Renal pelvis (tissue), 4 donors: ENCODE measurements around the gene DACH2. TPM values are rescaled to one million over a fixed set of nuclear protein-coding genes. Genes with fewer than 3 reads are reported as not detected.
A peak's percentile ranks its signal among the peaks of the same experiment; 100 is the strongest.

Source experiments
- DNase-seq: peaks from one replicate; pipeline ENCODE4 v3.0.0-alpha.2; 2013
- polyA plus RNA-seq, 3 donors: library from polyadenylated mRNA; unstranded; fragments of 120-200 nt; gene quantifications; one replicate each; pipeline ENCODE4 v1.2.1, GENCODE V29; 2013; ENCODE audit not compliant: insufficient read length in 3 of 3

DACH2 gene
- polyA plus RNA-seq, 3 donors = 20.2 to 24.1 (median 23.4) TPM

DNA sequence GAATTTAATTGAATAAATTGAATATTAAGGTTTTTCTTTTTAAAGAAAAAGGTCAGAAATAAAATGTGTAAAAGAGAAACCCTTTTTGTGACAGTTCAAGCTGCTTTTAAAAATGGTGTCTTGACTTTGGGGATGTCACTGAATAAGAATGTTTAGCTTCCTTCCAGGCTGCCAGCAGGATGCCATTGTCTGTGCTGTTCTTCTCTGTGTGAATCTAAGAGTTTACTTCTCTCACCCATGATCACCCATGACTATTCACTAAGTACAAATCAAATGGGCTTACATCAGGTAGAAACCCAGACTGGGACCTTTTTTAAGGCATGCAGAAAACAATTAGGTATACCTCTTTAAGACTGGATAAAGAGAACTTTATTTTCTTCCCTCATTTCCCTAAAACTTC lies 115.3 kb downstream of the DACH2 start:
- DNase-seq = no peak

DNA sequence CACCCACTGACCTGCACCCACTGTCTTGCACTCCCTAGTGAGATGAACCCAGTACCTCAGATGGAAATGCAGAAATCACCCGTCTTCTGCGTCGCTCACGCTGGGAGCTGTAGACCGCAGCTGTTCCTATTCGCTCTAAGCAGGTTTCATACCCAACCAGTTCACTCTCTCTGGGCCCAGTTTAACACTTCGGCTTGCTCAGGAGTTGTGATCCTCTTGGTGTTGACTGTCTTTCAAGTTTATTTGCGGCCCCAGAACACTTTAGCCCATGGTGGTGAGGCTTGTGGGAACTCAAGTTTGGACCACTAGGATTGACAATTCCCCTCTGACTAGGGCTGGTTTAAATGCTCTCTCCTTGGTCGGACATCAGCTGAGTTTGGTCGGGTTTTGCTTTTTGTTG lies 147.0 kb downstream of the DACH2 start:
- no peak for DNase-seq

DNA sequence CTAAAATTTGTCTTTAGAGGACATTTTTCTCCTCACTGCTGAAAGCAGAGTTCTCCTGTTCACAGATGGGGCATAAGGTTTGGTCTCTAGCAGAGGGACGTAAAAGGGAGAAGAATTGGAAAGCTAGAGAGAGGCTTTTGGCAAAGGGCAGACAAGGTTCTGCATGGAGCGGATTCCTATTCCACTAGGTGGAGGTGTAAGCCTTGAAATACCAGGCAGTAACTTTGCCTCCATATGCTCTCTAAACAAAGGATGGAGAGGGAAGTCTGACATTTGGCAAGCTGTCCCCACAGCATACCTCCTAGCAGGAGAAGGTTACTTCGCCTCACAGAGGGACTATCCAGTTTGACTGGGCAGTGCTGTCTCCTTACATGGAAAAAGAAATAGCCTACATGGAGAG lies 174.7 kb downstream of the DACH2 start:
- no peak for DNase-seq

DNA sequence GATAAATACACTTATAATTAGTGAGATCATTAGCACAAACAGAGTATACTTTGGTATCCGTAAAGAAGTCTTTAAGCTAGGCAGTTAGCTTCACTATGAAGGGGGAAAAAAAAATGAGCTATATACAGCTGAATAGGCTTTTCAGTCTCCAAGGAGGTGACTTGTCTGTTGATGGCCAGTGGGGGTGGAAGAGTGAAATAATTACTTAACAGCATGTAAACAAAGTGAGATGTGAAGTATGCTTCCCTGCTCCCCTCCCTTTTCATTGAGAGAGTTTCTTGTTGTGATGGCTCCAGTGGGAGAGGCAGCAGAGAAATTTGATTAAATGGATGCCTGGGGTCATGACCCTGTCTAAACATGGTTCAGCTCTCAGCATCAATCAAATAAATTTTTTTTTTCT lies 180.9 kb downstream of the DACH2 start:
- DNase-seq = no peak

DNA sequence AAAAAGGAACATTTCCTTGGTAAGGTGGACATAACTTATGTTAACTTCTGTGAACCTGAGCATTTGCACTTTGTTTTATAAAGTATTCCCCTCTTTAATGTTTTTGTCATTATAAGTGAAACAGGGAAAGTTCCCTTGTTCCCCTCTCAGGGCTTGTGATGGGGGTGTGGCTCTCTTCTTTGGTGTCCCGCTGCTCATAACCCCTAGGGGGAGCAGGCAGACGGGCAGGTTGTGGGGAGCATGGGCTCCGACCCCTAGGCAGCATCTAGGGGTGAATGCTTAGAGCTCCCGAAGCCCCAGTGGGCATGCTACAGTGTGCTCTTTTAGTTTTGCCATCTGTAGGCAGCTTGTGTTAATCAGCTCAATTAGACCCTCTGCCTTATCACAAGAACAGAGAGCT lies 200.4 kb downstream of the DACH2 start:
- no peak for DNase-seq

DNA sequence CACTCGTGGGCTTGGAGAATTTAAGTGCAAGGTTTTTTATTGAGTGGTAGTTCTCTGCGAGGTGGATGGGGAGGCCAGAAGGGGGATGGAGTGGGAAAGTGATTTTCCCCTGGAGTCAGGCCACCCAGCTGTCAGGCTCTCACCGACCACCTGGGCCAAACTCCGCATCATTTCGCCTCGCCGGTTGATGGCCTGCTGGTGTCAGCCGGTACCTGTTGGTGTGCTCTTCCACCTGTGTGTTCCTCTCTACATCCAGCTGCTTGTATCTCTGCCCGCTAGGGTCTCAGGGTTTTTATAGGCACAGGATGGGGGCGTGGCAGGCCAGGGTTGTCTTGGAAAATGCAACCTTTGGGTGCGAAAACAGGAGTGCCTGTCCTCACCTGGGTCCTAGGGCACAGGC lies 200.9 kb downstream of the DACH2 start:
- DNase-seq = no peak

DNA sequence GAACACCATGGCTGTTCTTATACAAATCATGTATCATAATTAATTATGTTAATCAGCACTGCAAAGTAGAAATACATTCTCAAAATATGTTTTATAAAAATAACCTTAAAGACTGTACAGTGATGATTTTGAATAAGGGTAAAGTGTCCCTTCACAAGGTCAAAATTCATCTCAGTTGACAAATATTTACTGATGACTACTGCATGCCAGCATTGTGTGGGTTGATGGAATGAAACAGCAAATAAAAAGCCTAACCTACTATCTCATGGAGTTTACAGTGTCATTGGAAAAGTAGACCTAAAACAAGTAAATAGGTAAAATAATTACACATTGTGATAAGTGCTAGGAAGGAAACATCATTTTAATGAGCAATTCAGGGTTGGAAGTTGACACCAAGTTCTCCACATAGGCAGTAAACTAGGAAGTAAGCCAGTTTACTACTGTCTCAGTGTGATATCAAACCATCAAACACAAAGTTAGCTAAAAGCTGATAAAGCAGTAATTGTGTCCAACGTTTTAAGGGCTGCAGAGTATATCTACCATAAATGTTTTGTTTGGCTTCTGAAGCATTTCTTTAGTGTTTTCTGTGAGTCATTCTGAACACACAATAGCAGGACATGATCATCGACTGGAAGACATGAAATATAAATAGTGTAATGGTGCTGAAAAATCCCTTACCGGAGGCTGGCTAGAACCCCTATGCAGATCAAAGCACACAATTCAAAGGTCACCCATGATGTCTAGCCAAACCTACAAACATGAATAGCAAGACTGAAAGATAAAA lies 221.8 kb downstream of the DACH2 start:
- DNase-seq = no peak

DNA sequence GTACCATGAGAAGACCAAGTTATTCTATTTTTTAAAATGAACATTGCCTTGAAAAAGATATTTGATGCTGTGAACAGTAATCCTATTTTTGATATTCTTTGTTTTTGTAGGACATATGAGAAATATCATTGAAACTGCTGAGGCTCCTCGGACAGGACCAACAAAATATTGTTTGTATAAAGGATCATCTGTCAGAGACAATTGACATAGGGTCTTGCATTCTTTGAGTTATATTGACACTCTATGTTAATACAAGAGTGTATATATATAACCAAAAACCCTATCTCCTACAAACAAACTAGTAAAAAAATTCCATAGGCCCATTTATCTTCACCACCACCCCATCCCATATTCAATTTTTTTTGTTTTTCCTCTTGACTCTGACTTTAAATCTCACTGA lies 222.7 kb downstream of the DACH2 start:
- DNase-seq = no peak

DNA sequence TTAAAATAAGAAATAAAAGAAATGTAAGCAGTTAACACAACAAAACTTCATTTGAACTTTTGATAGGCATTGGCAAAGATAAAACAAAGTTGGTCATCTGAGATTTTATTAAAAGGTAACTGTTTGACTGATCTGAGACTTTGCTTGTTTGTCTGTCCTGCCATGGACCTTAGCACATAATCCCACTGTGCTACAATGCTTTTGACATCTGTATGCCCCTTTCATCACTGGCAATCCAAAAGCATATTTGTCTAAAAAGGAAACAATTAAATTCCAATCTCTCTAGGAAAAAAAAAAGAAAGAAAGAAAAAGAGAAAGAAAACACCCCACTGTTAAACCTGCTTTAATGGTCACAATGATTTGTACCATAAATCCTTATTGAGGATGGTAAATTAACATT lies 231.0 kb downstream of the DACH2 start:
- no peak for DNase-seq

DNA sequence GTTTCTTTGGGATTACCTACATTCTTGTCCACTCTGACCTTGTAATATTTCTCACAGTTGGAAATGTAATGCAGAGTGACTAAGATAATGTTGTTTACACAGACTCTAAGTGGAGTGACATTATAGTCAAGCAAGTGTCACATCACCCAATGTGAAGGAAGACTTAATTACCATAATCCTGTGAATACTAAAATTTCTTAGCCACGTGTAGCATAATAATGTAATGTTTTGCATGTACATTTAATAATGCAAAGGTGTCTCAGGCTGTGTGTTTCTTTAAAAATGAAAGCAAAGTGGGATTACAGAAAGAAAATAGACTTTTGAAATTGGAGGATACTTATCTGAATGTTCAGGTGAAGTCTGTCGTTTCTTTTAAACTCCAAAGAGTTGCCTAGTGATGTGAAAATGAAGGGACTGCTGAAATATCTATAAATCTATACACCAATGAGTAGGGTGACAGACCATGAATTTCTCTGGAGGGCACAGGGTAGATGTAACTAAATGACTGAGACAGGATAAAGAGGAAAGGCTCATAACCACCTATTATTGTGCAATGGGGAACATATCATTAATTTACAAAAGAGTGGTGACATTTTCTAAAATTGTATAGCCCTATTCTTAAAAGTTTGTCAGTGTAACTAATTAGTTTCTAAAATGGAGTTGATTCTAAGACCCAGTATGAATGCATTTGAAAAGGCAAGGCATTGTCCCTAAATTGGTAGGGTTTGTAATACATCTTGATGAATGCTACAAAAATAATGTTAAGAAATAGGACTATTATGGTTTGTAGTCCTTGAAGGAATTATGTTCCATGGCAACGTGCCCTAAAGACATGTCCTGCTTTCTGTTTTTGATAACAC lies 235.7 kb downstream of the DACH2 start:
- no peak for DNase-seq

DNA sequence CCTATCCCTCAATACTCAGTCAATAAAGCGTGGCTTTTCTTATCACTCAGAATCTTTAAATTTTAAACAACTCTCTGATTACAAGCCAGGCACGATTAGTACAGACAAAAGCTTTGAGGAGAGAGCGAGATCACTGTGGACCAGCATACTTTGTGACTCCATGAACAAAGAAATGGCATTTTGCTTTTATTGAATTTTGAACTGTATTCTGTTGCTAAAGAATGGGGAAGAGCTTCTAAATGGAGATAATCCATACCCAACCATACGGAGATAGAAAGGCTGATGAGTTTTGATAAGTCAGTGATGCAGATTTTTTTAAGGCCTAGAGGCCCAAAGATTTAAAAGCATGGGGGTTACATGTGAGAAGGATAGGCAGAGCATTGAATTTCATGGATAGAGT lies 259.1 kb downstream of the DACH2 start:
- DNase-seq = no peak

DNA sequence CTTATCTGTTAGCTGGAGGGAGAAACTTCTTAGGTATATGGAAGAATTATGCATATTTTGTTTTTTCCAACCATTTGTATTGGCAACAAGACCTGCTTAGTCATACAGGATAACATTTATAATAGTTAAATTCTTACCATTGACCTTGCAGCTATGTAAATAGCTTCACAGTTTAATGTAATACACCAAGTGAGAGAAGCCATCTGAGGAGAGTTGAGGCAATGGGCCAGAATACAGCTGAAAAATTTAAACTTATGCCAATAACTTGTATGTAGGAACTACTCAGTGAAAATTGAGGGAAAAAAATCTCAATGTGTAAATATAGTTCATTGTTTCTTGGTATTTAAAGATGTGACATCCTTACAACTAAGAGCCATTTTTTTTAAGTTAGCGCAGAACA lies 273.5 kb downstream of the DACH2 start:
- no peak for DNase-seq

DNA sequence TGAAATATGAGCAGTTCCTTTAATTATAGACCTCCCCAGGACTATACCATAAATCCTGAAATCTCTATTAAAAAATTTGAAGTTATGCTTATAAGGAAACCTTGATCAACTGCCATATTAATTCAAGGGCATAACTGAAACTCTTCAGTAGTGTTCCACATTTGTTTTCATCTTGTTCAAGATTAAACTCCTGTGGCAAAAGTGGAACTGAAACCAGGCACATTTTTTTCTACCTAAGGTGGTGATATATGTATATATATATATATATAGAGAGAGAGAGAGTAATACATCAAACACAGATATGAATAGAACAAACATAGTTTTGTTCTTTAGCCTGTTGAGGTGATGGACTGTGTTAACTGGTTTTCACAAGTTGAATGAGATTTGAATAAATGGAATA lies 287.9 kb downstream of the DACH2 start:
- DNase-seq = no peak

DNA sequence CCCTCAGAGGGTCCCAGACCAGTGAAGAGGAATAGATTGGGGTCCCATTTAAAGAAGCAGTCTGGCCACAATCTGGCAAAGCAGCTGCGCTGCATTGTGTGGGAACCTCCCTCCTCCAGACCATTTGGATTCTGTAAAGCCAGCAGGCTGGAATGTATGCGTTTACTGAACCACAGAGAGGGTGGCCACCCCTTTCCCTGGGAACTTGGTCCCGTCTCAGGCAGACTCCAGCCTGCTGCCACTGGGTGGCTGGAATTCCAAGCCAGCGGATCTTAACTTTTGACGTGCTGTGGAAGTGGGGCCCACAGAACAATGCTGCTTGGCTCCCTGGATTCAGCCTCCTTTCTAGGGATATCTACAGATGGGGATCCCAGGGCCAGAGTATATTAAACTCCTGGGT lies 307.2 kb downstream of the DACH2 start:
- peak; percentile 19 for DNase-seq

DNA sequence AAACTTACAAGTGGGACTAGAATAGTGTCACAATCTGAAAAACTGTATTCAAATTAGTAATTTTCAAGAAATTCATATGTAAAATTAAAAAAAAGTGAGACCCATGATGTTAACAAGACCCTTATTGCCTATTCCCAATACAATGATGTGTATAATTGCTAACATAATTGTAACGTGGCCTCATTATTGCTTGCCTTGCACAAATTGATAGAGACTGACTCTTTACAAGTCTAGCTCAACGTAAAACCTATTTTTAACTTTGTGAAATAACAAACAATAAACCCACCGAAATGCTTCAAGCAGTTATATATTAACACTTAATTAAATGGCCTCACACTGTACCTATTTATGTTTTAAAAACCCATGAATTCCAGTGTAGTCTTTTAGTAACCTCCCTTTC lies 312.5 kb downstream of the DACH2 start:
- DNase-seq = no peak

DNA sequence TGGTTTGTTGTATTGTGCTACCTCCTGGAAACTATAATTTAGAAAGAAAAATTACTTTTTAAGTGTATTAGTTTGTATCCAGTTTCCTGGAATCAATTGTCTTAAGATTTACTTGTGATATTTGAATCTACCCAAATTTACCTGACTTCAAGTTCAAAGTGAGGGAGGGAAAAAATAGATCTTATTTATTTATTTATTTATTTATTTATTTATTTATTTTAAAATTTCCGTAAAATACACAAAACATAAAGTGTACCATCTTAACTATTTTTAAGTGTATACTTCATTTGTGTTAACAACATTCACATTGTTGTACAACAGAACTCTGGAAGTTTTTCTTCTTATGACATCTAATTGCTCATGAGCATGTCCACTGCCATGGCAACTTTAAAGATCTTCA lies 356.0 kb downstream of the DACH2 start:
- DNase-seq = no peak

DNA sequence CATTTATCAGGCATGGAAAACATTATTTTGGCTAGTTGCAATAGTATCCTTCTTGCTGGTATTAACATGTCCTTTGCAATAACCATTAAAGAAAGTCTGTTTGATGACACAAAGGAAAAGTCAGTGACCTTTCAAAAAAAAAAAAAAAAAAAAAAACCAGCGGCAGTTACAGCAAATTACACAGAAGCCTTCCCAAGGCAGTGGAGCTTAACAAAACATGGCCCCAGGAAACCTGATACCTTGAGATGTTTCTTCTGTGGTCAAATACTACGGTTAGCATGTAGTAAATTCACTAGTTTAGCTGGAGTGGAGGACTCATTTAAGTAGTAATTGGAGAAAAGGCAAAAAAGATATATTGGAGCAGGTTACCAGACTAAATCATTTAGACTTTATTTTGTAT lies 359.1 kb downstream of the DACH2 start:
- peak; percentile 59 for DNase-seq

DNA sequence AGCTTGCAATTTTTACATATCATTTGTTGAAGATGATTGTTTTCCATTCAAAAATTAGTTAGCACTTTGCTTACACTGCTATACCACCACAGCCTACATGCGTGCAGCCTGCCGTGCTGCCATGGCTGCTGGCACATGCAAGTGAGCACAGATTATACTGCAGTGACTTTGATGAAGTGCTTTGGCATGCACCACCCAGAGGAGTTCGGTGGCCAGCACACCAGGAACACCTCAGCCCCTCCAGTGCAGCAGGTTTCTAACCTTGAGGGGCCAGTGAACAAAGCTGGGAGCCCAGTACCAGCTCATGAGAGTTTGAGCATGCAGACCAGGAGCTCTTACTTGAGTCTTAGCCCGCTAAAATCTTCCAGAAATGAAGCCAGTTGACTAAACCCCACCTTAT lies 431.5 kb downstream of the DACH2 start:
- DNase-seq = no peak

DNA sequence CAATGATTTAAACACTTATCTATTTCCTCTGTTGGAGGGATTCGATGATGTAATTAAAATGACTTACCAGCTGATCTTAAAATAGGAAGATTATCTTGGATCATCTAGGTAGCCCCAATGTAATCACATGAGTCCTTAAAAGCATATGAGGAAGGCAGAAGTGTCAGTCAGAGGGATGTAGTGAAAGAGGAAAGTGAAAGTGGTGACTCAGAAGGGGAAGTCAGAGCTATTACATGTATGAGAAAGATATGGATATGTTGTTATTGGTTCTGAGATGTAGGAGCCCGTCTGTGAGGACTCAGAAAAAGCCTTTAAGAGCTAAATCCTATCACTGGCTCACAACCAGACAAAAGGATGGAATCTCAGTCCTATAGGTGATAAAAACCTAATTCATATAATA lies 456.4 kb downstream of the DACH2 start:
- DNase-seq = no peak

DNA sequence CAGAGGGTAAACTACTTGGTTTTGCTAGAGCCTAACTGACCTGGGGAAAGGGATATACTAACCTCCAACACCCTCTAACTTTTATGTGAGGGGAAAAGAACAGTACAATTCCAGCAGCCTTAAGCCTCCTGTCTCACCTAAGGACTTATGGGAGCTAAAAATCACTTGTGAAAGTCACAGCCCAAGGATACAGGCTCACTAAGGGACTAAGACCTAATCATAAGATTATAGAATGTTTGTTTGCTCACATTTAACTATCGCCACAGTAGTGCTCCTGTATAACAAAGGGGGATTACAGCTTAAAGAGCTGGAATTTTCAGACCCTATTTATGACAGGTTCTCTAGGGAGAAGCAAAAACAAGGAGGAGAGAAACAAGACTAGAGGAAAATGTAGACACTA lies 548.7 kb downstream of the DACH2 start:
- no peak for DNase-seq

DNA sequence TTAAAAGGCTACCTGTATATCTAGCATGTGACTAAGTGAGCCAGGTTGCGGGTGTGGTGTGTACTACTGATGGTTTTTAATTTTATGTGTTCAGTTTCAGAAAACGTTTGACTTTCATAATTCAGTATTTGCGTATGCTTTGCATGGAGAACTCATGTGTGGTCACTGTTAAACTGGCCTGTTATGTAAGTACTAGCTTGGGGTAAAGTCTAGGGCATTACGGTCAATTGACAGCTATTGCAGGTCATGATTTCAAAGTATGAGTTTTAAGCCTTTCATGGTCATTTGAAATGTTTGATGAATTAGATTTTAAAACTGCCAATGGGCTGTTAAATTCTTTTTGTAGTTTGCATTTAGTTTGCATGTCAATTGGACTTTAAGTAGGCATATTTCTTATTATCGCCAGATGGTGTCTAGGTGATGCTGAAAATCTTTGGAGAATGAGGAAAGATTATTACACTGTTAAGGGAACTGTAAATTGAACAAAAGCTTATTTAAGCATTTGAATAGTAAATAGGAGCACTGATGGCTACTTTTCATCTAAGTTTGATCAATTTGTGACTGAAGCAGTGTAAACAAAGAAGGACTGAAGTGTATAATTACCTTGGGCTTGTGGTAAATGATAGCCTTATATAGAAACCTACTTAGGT lies 563.4 kb downstream of the DACH2 start:
- DNase-seq = no peak

DNA sequence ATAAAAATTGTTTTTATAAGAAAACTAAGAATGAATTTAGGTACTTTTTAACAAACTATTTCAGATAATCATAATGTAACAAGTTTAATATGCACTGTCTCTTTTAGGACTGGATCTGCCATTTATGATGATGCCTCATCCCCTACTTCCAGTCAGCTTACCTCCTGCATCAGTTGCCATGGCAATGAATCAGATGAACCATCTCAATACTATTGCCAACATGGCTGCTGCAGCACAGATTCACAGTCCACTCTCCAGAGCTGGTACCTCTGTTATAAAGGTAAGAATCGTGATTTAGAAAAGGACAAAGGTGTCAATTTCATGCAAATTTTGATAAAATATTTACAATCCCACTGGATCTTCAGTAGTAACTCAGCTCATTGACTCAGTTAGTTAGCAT lies 566.2 kb downstream of the DACH2 start:
- DNase-seq = no peak

DNA sequence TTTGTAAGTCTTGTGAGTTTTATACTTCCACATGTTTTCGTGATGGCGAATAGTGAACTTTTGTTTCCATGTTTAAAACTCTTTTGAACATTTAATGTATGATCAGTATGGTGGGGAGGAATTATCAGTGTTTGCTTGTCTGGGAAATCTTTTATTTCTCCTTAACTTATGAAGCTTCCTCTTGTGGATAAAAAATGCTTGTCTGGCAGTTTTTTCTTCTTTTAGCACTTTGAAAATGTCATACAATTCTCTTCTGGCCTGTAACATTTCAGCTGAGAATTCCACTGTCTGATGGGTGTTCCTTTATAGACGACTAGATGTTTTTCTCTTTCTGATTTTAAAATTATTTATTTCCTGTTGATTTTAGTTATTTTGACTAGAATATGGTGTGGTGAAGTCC lies 576.0 kb downstream of the DACH2 start:
- DNase-seq = no peak
